Femur (tissue), 1 donor: ENCODE results near the gene TTYH1.
A peak's percentile ranks its signal among the peaks of the same experiment; 100 is the strongest.
"Not testable (repeated sequence)": the region's sequence is repeated elsewhere in the genome, so short reads cannot be mapped to it uniquely, and the experiment has no call there.

Experiments used
- DNase-seq: peaks from one replicate; pipeline ENCODE4 v3.0.0-alpha.2; 2017

TTYH1 gene

DNA sequence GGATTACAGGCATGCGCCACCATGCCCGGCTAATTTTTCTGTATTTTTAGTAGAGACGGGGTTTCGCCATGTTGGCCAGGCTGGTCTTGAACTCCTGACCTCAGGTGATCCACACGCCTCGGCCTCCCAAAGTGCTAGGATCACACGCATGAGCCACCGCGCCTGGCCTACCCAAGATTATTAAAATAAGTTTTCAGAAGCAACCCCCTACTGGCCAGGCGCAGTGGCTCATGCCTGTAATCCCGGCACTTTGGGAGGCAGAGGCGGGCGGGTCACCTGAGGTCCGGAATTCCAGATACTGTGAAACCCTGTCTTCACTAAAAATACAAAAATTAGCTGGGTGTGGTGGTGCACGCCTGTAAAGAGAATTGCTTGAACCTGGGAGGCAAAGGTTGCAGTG, 31.1 kb downstream of the TTYH1 start:
- not testable (repeated sequence) for DNase-seq

DNA sequence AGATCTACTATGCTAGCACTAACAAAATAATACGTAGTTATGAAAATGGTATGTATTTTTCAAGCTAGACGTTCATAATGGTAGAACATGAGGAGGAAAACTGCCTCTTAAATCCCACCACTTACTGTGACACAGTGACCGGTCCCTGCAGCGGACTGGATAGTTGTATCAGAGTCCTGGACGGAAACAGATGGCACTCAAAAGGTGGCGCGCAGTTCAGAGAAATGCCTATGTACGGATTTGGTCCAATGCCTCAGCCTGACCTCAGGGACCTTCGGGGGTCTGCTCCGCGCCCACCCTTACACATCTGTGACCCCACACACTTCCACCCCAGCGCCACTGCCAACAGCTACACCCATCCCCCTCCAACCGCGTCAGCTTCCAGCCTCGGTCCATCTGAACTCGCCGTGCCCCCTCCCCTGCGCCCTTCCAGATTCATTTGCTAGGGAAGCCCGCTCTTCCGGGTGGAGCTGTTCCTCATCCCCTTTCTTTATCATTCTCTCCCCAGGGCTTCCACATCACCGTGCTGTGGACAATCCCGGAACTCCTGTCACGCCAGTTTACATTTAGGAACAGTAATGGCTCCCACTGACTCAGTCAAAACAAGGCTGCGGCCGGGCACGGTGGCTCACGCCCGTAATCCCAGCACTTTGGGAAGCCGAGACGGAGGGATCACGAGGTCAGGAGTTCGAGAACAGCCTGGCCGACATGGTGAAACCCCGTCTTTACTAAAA, 32.9 kb downstream of the TTYH1 start:
- DNase-seq = peak; percentile 85

DNA sequence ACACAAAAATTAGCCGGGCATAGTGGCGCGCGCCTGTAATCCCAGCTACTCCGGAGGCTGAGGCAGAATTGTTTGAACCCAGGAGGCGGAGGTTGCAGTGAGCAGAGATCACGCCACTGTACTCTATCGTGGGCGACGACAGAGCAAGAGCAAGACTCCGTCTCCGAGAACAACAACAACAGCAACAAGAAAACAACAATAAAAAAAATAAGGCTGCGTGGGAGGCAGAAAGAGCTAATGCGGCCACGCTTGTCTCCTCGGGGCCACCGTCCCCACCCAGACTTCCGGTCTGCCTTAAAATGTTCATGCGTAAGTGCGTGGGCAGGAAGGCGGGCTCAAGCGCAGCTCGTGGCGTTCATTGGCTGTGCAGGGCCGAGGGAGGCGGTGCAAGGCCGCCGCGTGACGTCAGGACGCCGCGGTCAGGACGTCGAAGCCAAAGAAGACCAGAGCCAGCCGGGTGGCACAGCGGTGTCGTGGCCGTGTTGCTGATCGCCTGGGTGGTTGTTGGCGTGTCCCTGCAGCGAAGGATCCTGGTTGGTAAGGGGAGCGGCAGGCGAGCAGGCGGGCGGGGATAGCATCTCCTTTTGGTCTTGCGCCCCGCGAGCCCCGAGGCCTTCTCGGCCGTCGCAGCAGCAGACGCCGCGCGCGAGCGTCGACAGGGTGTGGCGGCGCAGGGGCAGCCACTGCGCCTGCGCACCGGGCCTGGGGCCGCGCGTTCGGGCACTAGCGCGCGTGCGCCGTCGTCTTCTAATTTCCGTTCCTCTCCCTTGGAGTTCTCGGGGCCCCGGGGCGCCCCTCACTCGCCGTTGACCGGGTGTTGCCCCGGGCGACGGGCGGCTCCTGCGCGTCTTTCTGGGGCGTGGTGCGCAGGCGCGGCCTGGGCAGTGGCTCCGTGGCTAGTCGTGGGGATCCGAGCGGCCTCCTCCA, 33.8 kb downstream of the TTYH1 start, which contains the start of gene LENG8:
Gene LENG8, plus strand, starts transcription at position 426 of the 927 bp plus-strand sequence. CDS start 2,146 bp downstream, outside the sequence.
- peak; percentile 99 for DNase-seq

DNA sequence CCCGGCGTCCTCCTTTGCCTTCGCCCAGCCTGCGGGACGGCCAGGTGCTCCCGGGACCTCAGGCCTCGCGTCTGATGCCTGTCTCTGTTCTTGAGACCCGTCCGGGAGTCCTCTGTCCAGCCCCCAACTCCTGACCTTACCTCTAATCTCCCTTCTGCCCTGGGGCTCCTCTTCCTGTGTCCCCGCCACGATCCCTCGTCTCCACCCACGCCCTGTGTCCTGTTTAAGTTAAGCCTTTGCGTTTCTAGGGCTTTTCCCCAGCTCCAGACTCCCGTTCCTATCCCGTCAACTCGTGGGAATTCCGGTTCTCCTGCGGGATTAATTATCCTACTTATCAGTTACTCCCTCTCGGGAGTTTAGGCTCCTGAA, 34.4 kb downstream of the TTYH1 start:
- DNase-seq = no peak

DNA sequence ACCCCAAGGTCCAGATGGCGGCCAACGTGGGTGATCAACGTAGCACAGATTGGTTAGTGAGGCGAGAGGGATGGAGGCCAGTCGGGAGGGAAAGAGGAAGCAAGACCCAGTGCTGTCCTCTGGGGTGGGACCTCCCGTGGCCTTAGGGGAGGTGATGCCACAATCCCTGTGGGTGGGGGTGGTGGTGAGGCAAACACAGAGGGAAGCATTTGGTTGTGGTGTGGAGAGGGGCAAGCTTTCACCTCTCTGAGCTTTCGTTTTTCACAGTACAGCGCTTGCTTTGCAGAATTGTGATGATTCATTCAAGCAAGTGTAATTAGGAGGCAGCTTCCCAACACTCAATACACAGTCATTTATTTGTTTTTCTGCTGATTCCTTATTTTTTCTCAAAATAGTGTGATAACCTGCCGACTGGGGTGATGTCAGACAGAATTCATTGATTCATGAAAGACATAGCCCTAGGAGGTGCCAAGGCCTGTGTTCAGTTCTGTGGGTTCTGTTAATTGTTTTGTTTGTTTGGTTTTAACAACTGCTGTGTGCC, 36.1 kb downstream of the TTYH1 start:
- no peak for DNase-seq

DNA sequence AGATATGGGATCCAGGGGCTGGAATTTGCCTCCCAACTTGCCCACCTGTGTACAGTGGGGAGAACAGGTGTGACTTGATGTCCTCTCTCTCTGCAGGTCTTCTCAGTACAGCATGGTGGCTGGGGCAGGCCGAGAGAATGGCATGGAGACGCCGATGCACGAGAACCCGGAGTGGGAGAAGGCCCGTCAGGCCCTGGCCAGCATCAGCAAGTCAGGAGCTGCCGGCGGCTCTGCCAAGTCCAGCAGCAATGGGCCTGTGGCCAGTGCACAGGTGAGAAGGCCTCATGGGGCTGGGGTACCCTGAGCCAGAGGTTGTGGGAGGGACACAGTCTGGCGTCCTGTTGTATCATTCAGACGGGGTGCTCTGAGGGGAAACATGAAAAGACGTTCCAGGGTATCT, 36.7 kb downstream of the TTYH1 start:
- no peak for DNase-seq

DNA sequence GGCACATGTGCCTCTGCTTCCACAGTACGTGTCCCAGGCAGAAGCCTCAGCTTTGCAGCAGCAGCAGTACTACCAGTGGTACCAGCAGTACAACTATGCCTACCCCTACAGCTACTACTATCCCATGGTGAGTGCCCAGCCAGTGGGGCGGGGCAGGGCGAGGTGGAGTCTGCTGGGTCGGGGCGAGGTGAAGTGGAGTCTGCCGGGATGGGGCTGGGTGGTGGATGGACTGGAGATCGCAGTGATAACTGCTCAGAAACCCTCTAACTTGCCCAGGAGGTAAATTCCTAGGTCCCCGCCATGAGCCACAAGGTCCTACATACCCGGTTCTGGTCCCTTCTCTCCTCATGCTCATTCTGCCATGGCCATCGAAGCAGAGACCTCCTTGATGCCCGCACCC, 37.4 kb downstream of the TTYH1 start:
- no peak for DNase-seq

DNA sequence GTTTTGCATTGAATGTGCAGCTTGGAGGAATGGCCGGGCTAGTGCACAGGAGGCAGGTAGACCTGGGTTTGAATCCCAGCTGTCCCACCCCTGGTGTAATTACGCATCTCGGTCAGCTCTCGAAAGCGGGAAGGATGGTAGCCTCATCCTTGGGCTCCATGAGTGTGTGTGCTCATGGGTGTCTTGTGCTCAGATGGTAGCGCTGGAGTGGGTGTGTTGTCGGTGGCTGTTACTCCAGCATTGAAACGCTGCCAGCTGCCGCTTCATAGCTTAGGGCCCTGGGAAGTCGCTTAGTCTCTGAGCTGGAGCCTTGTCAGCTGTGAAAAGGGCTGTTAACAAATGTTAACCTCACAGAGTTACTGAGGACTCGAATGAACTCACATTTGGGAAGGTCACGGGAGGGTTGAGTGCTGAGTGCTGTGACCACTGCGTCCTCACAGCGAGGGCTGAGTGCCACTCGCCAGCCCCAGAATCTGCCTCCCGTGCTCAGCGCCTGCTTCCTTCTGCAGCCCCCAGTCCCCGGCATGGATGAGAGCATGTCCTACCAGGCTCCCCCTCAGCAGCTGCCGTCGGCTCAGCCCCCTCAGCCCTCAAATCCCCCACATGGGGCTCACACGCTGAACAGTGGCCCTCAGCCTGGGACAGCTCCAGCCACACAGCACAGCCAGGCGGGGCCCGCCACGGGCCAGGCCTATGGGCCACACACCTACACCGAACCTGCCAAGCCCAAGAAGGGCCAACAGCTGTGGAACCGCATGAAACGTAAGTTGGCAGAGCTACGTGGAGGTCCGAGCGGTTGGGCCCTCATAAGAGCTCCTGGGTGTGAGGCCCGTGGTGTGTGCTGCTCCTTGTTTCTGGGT, 38.9 kb downstream of the TTYH1 start:
- no peak for DNase-seq

DNA sequence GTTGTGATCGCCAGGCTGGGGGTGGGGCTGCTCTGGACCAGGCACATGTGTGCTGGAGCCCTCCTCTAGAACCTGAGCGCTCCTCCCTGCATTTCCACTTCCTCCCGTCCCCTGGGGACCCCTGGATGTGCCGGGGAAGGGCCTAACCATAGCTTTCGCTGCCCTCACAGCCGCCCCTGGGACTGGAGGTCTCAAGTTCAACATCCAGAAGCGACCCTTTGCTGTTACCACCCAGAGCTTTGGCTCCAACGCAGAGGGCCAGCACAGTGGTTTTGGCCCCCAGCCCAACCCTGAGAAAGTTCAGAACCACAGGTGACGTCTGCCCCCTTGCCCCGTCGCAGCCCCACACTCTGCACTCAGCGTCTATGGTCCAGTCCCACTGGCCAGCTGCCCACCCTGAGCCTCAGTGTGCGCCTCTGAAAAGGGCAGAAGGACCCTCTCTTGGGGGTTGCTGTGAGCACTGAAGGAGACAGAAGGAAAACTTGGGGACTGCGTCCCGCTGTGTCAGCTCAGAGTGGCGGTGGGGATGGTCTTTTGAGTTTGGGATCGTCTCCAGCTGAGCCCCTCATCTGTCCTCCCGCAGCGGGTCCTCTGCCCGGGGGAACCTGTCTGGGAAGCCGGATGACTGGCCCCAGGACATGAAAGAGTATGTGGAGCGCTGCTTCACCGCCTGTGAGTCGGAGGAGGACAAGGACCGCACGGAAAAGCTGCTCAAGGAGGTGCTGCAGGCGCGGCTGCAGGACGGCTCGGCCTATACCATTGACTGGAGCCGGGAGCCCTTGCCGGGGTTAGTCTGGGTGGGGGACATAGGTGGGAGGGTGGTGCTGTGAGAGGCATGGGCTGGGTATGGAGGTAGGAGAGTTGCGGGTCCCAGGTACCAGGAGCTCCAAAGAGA, 39.8 kb downstream of the TTYH1 start:
- no peak for DNase-seq

DNA sequence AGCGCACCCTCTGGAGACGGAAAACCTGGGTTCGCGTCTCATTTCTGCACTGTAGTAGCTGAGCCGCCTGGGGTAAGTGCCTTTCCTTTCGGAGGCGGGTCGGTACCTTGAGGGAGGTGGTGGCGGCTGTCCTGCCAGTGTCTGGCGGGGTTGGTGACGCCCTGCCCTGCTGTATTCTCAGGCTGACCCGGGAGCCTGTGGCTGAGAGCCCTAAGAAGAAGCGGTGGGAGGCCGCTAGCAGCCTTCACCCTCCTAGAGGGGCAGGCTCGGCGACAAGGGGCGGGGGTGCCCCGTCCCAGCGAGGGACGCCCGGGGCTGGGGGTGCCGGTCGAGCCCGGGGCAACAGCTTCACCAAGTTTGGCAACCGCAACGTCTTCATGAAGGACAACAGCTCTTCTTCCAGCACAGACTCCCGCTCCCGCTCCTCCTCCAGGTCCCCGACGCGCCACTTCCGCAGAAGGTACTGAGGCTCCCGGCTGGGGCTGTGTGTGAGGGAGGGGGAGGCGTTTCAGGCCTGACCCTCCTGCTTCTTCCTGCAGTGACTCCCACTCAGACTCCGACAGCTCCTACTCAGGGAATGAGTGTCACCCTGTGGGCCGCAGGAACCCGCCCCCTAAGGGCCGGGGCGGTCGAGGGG, 40.6 kb downstream of the TTYH1 start:
- no peak for DNase-seq

DNA sequence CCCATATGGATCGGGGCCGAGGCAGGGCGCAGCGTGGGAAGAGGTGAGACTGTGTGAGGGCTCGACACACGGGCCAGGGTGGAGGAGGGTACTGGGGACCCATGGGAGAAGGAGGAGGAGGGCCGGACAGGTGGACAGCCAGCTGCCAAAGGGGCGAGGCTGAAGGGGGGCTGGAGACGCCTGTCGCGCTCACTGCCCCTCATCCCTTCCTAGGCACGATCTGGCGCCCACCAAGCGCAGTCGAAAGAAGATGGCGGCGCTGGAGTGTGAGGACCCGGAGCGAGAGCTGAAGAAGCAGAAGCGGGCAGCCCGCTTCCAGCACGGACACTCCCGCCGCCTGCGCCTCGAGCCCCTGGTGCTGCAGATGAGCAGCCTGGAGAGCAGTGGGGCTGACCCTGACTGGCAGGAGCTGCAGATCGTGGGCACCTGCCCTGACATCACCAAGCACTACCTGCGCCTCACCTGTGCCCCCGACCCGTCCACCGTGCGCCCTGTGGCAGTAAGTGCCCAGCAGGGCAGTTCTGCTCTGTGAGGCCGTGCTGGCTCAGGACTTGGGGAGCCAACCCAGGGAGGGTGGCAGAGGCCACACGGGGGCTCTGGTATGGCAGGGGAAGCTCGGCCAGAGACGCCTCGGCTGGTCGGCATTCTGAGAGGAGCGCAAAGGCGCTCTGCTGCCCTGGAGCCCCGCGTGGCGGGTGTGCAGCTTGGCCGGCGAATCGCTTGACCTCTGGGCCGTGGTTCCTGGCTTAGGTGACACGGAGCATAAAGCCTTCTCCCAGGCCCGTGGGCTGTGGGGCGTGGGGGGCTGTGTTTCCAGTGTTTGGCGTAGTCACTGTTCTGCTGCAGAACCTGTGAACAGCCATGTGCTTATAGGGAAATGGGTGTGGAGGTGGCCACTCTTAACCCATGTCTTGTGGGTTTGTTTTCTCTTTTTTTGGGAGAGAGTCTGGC, 41.4 kb downstream of the TTYH1 start:
- DNase-seq = no peak

DNA sequence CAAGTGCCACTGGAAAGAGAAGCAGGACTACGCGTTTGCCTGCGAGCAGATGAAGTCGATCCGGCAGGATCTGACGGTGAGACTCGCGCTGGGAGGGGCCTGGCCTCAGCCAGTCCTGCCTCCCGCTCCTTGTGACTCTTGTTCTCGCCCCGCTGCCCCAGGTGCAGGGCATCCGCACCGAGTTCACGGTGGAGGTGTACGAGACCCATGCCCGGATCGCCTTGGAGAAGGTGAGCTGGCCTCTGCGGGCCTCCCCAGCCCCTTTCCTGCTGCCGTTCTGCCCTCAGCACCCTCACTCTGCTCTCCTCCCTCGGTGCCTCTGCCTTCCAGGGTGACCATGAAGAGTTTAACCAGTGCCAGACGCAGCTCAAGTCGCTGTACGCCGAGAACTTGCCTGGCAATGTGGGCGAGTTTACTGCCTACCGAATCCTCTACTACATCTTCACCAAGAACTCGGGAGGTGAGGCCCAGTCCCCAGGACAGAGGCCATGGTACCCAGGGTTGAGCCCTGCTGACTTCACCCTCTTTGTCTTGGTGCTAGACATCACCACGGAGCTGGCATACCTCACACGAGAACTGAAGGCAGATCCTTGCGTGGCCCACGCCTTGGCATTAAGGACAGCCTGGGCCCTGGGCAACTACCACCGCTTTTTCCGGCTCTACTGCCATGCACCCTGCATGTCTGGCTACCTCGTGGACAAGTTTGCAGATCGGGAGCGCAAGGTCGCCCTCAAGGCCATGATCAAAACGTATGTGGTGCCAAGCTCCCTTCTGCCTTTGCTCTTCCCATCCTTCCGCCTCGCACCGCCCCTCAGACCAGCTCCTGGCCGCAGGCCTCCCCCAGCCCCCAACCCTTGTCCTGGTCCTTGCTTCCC, 42.7 kb downstream of the TTYH1 start:
- DNase-seq = no peak

DNA sequence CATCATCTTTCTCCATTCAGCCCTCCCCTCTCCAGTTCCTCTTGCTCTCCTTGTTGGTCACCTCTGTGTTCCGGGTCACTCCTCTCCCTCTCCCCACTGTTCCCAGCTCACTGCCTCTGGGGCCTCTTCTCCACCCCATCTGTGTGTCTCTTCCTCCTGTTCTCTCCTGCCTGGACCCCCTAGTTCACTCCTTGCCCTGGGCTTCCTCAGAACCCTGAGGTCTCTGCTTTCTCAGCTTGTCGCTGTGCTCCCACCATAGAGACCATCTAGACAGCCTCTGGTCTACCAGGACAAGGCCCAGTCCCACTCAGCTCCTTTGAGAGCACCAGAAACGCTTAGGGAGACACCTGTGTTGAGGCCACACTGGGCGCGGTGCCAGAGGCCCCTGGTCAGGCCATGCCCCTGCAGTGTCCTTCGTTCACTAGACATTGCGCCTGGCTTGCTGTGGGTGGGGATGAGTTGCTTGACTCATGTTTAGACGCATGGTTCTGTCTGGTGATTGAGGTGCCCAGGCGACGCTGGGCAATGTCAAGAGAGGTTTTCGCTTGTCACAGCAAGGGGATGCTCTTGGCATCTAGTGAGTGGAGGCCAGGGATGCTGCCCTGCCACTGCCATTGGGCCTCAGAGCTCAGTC, 43.5 kb downstream of the TTYH1 start:
- no peak for DNase-seq

DNA sequence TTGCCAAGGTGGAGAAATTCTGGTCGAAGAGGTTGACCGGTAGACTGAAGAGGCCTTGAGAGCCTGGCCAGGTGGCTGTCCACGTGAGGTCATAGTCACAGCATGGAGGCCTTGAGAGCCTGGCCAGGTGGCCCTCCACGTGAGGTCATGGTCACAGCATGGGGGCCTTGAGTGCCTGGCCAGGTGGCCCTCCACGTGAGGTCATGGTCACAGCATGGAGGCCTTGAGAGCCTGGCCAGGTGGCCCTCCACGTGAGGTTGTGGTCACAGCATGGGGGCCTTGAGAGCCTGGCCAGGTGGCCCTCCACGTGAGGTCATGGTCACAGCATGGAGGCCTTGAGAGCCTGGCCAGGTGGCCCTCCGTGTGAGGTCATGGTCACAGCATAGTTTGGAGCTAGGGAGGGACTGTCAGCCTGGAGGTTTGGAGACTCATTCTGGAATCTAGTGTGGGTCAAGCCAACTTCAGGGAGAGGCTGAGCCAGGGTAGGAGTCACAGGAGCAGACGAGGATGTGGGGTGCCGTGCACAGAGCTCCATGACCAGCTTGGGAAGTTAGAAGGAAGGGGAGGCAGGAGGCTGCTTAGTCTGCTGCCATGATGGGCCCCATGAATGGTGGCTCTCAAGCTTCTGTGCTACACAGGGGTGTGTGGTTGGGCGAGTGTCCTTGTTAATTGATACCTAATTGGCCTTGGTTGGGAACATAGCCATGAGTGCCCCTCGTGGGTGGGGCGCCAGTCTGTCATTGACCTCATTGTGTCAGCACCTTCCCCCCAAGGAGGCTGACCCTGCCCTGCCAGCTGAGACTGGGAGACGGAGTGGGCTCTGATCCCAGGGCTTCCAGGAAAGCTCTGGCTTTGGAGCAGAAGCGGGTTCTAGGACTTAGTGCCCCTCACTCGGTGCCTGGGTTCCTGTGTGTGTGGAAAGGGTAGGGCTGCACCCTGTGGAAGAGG, 44.3 kb downstream of the TTYH1 start:
- DNase-seq = no peak

DNA sequence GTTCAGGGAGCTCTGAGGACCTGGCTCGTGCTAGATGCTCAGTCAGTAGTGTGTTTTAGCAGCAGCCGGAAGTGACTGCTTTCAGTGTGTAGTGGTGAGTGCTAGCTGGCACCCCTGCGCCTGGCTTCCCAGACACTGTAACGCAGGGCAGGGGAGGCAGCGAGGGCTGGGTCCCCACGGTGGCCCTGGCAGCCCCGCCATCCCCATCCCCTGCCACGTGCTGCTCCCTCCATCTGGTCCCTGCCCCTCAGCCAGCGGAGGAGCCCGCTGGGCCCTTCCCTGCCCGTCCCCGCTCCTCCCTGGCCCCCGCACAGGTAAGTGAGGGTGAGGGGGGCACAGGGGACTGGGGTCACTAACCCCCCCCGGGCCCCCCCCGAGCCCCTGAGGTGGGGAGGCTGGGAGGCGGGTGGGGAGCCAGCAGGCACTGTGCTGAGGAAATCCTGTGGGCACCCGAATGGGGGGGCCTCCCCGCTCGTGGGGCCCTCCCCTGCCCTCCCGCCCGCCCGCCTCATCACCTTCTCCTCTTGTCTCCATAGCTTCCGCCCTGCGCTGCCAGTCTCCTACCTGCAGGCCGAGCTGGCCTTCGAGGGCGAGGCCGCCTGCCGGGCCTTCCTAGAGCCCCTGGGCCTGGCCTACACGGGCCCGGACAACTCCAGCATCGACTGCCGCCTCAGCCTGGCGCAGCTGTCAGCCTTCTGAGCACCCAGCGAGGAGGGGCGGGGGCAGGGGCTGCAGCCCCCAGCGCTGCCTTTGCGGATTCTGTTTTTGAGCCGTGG, 45.2 kb downstream of the TTYH1 start:
- DNase-seq = no peak

DNA sequence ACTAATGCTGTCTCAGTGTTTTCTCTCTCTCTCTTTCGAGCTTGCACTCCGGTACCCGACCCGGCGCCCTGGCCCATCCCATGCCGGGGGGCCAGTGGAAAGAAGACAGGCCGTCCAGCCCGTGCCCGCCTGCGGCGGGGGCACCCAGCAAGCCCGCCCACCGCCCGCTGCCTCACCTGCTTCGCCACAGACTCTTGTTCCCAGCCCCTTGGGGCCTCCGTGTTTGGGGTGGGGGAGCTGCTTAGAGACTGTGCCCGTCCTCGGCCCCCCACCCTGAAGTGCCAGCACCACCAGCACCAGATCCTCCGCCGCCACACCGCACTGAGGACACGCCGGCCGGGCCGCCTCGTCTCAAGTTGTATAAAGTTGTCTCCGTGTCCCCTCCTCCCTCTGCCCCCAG, 45.9 kb downstream of the TTYH1 start:
- DNase-seq = no peak
